PC-9 (cell line): ENCODE data around the gene CILP2.
A peak's percentile ranks its signal among the peaks of the same experiment; 100 is the strongest.

Source experiments
- EZH2 ChIP-seq: fragments of 200-600 bp; sonication (generic); IDR thresholded peaks from 2 replicates; pipeline ENCODE4 v1.8.0; 2017; ENCODE audit warnings: antibody characterized with exemption, low read depth
- TF ChIP-seq, protein P1 (sequence below): fragments of 200-600 bp; sonication (generic); conservative IDR thresholded peaks from 2 replicates; pipeline ENCODE4 v1.6.1; 2017; ENCODE audit warnings: mixed run types, antibody characterized with exemption, mild to moderate bottlenecking, moderate library complexity

GRCh38 chr19:19552798-19553197 lies 14.7 kb downstream of the CILP2 start:
- TF ChIP-seq, protein P1, sequence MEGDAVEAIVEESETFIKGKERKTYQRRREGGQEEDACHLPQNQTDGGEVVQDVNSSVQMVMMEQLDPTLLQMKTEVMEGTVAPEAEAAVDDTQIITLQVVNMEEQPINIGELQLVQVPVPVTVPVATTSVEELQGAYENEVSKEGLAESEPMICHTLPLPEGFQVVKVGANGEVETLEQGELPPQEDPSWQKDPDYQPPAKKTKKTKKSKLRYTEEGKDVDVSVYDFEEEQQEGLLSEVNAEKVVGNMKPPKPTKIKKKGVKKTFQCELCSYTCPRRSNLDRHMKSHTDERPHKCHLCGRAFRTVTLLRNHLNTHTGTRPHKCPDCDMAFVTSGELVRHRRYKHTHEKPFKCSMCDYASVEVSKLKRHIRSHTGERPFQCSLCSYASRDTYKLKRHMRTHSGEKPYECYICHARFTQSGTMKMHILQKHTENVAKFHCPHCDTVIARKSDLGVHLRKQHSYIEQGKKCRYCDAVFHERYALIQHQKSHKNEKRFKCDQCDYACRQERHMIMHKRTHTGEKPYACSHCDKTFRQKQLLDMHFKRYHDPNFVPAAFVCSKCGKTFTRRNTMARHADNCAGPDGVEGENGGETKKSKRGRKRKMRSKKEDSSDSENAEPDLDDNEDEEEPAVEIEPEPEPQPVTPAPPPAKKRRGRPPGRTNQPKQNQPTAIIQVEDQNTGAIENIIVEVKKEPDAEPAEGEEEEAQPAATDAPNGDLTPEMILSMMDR = peak; percentile 85
- no peak for TF ChIP-seq EZH2
